ENCODE measurements around the gene TMEM39A.

Gene TMEM39A

DNA sequence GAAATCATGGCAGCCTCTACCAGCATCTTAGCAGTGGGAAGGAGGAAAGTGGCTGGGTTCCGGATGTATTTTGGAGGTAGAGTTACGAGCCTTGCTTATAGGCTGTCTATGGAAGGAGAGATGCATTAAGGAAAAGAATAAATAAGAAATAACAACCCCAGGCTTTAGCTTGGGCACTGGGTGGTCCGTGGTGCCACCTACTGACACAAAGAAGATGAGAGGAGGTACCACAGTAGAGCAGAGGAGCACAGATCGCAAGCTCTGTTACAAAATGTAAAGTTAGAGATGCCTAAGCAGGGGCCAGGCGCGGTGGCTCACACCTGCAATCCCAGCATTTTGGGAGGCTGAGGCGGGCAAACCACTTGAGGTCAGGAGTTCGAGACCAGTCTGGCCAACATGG is 74.8 kb downstream of the TMEM39A start:
- TF ChIP-seq, protein P1, sequence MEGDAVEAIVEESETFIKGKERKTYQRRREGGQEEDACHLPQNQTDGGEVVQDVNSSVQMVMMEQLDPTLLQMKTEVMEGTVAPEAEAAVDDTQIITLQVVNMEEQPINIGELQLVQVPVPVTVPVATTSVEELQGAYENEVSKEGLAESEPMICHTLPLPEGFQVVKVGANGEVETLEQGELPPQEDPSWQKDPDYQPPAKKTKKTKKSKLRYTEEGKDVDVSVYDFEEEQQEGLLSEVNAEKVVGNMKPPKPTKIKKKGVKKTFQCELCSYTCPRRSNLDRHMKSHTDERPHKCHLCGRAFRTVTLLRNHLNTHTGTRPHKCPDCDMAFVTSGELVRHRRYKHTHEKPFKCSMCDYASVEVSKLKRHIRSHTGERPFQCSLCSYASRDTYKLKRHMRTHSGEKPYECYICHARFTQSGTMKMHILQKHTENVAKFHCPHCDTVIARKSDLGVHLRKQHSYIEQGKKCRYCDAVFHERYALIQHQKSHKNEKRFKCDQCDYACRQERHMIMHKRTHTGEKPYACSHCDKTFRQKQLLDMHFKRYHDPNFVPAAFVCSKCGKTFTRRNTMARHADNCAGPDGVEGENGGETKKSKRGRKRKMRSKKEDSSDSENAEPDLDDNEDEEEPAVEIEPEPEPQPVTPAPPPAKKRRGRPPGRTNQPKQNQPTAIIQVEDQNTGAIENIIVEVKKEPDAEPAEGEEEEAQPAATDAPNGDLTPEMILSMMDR (IDR thresholded peaks at IDR 0.05; ENCODE audit: low read depth, low read length, missing control alignments), result peak; percentile 3
- DNase-seq (ENCODE audit: low read depth), result no peak
- H3K4me3 ChIP-seq (ENCODE audit: low read depth, low read length), result no peak overlapping the region

DNA sequence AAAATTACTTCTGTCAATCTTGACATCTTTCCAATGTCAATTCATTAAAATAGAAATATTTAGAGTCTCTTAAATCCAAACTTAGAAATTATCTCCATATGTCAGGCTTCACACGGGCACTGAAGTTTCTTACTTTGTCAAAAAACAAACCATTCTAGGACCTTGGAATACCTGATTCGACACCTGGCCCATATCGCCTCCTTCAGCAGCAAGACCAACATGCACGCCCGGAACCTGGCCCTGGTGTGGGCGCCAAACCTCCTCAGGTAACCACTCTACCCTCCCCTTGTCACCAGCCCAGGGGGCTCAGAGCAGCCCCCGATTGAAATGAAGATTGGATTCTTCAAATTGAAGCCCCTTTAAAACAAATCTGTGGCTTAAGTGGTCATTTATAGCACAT is 81.3 kb downstream of the TMEM39A start:
- H3K4me3 ChIP-seq (ENCODE audit: low read depth, low read length), result no peak overlapping the region
- TF ChIP-seq, protein P1 (IDR thresholded peaks at IDR 0.05; ENCODE audit: low read depth, low read length, missing control alignments), result no peak
- DNase-seq (ENCODE audit: low read depth), result no peak

DNA sequence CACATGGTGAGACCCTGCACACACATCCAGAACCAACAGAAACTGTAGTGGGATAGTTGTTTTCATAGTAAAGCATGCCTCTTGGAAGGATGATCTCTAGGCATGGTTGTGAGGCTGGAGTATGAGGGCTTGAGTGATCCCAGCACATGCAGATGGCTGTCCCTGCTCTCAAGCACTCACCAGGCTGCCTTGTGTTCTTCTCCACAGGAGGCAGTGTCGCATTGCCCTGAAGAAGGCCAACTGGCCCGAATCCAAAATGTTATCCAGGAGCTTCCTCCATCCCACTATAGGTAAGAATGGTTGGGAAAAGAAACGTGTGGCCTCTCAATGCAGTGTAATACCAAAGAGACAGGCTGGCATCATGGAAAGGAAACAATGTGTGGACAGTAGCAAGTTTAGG is 82.7 kb downstream of the TMEM39A start:
- no peak overlapping the region for H3K4me3 ChIP-seq (ENCODE audit: low read depth, low read length)
- DNase-seq (ENCODE audit: low read depth), result no peak
- TF ChIP-seq, protein P1 (IDR thresholded peaks at IDR 0.05; ENCODE audit: low read depth, low read length, missing control alignments), result peak; percentile 7
